DOHH2 (cell line): ENCODE results near the gene ADAMTS9.

Source experiments
- H3F3A ChIP-seq: fragments of 200-600 bp; sonication (generic), shearing (Covaris generic); 2 replicates; pipeline ENCODE4 v1.6.0; 2016; ENCODE audit warnings: antibody characterized with exemption, mild to moderate bottlenecking; ENCODE audit not compliant: control insufficient read depth, insufficient read depth
- H3K27ac ChIP-seq: fragments of 200-600 bp; sonication (generic); 2 replicates; pipeline ENCODE4 v1.5.1; 2014; ENCODE audit warnings: low read depth, mild to moderate bottlenecking, low read length, moderate library complexity
- H3K27me3 ChIP-seq: fragments of 200-600 bp; sonication (generic); 2 replicates; pipeline ENCODE4 v1.6.1; 2014; ENCODE audit warnings: mild to moderate bottlenecking, low read length, mixed read lengths; ENCODE audit not compliant: control insufficient read depth
- H3K36me3 ChIP-seq: fragments of 200-600 bp; sonication (generic); 2 replicates; pipeline ENCODE4 v1.6.1; 2014; ENCODE audit warnings: mild to moderate bottlenecking, low read length, moderate library complexity, mixed read lengths; ENCODE audit not compliant: control insufficient read depth
- H3K4me1 ChIP-seq: fragments of 200-600 bp; sonication (generic); 2 replicates; pipeline ENCODE4 v1.6.1; 2014; ENCODE audit warnings: mild to moderate bottlenecking, low read length, mixed read lengths; ENCODE audit not compliant: control insufficient read depth
- H3K4me2 ChIP-seq: fragments of 200-600 bp; sonication (generic); 2 replicates; pipeline ENCODE4 v1.6.0; 2014; ENCODE audit warnings: mild to moderate bottlenecking, low read length, moderate library complexity
- H3K4me3 ChIP-seq: fragments of 200-600 bp; sonication (generic); 2 replicates; pipeline ENCODE4 v1.5.1; 2014; ENCODE audit warnings: mild to moderate bottlenecking, low read length, mixed read lengths
- H3K79me2 ChIP-seq: fragments of 200-600 bp; sonication (generic); 2 replicates; pipeline ENCODE4 v1.6.1; 2014; ENCODE audit warnings: mild to moderate bottlenecking, low read length, mixed read lengths; ENCODE audit not compliant: control insufficient read depth
- H3K9me2 ChIP-seq: fragments of 200-600 bp; sonication (generic); replicated peaks from 2 replicates; pipeline ENCODE4 v1.6.1; 2014; ENCODE audit warnings: mild to moderate bottlenecking, low read length, mixed read lengths; ENCODE audit not compliant: control insufficient read depth
- H3K9me3 ChIP-seq: fragments of 200-600 bp; sonication (generic); 2 replicates; pipeline ENCODE4 v1.6.1; 2014; ENCODE audit warnings: antibody characterized with exemption, low read length, mixed read lengths; ENCODE audit not compliant: control insufficient read depth, insufficient read depth
- H4K20me1 ChIP-seq: fragments of 200-600 bp; sonication (generic); 2 replicates; pipeline ENCODE4 v1.6.0; 2014; ENCODE audit warnings: low read depth, mild to moderate bottlenecking, antibody characterized with exemption, low read length, moderate library complexity; ENCODE audit not compliant: control insufficient read depth, insufficient read depth
- EZH2phosphoT487 ChIP-seq: fragments of 200-600 bp; sonication (generic); IDR thresholded peaks from 2 replicates; pipeline ENCODE4 v1.6.1; 2017; ENCODE audit warnings: borderline replicate concordance, mild to moderate bottlenecking, antibody characterized with exemption, low read length, moderate library complexity, mixed read lengths
- TF ChIP-seq, protein P1 (sequence below): fragments of 200-600 bp; sonication (generic); IDR thresholded peaks from one replicate; pipeline ENCODE4 v1.5.1; 2014; ENCODE audit warnings: antibody characterized with exemption, mild to moderate bottlenecking, low read depth, low read length; ENCODE audit not compliant: poor library complexity, severe bottlenecking

ADAMTS9 gene

DNA sequence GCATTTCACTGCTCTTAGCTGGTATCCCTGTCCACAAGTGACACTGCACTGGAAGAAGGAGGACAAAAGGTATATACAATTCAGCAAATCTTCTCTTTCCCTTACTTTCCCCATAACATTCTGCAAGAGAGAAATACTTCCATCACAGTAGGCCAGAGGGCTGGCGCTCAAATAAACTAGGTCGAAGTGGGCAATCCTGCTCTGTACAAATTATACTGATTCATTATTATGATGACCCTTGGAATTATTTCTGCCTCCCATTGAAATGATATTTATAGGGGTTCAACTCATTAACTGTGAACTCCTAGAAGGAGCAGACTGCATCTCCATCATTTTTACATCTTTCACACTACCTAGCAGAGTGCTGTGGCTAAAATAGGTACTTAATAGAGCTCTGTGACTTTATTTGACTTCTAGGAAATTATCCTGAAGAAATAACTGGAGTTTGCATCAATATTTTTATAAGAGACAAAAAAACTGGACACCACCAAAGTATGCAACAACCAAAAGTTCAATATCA, 80.7 kb downstream of the ADAMTS9 start:
- no peaks in the 10 kb centered on the region for H3K79me2 ChIP-seq
- no peaks in the 10 kb centered on the region for H3K4me1 ChIP-seq
- H3K27me3 ChIP-seq = no peaks in the 10 kb centered on the region
- no peaks in the 10 kb centered on the region for H4K20me1 ChIP-seq
- TF ChIP-seq, protein P1, sequence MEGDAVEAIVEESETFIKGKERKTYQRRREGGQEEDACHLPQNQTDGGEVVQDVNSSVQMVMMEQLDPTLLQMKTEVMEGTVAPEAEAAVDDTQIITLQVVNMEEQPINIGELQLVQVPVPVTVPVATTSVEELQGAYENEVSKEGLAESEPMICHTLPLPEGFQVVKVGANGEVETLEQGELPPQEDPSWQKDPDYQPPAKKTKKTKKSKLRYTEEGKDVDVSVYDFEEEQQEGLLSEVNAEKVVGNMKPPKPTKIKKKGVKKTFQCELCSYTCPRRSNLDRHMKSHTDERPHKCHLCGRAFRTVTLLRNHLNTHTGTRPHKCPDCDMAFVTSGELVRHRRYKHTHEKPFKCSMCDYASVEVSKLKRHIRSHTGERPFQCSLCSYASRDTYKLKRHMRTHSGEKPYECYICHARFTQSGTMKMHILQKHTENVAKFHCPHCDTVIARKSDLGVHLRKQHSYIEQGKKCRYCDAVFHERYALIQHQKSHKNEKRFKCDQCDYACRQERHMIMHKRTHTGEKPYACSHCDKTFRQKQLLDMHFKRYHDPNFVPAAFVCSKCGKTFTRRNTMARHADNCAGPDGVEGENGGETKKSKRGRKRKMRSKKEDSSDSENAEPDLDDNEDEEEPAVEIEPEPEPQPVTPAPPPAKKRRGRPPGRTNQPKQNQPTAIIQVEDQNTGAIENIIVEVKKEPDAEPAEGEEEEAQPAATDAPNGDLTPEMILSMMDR = no peak
- no peak for TF ChIP-seq EZH2phosphoT487
- no peak overlapping the region for H3K27ac ChIP-seq
- H3K4me3 ChIP-seq = no peak overlapping the region
- no peak overlapping the region for H3K4me2 ChIP-seq
- H3K9me3 ChIP-seq = no peaks in the 10 kb centered on the region
- no peaks in the 10 kb centered on the region for H3K9me2 ChIP-seq
- H3F3A ChIP-seq = no peaks in the 10 kb centered on the region
- no peaks in the 10 kb centered on the region for H3K36me3 ChIP-seq

DNA sequence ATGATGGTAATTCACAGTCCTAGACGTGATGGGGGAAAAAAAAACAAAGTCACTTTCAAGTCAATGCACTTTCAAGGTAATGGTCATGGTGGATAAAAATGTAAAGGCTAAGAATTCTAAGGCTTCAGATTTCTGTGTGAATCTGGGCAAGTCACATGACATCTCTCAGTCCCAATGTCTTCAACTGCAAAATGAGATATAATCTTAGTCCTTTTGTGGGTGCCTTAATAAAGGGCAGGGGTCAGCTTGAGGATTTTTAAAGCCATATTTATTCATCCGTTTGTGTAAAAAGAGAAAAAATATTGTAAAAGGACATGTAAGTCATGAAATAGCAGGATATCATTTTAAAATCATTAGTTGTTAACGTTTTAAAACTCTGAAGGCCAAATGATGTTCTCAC, 83.5 kb downstream of the ADAMTS9 start:
- no peak overlapping the region for H3K4me2 ChIP-seq
- no peaks in the 10 kb centered on the region for H4K20me1 ChIP-seq
- H3K9me3 ChIP-seq = no peaks in the 10 kb centered on the region
- H3K4me3 ChIP-seq = no peak overlapping the region
- H3K9me2 ChIP-seq = no peaks in the 10 kb centered on the region
- no peak overlapping the region for H3K27ac ChIP-seq
- no peaks in the 10 kb centered on the region for H3K4me1 ChIP-seq
- no peaks in the 10 kb centered on the region for H3K79me2 ChIP-seq
- no peaks in the 10 kb centered on the region for H3F3A ChIP-seq
- no peaks in the 10 kb centered on the region for H3K36me3 ChIP-seq
- TF ChIP-seq, protein P1 = no peak
- no peak for TF ChIP-seq EZH2phosphoT487
- H3K27me3 ChIP-seq = no peaks in the 10 kb centered on the region

DNA sequence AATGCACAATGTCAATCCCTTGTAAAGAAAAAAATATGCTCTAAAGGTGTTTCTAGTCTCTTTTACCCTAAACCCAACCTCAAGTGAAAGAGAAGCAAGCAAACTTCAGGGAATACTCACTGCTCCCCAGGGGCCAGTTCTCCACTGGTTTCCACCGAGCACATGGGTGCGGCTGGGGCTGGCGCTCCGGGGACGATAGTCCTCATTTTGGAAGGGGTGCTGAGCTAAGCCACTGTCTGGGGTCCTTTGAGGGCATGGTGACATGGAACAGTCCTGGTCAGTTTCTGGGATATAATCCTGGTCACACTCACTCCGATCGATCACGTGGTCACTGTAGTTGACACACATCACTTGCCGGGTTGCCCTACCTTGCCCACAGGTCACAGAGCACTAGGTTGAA, 86.0 kb downstream of the ADAMTS9 start:
- H3K36me3 ChIP-seq = no peaks in the 10 kb centered on the region

More for the DNA sequence above, 86.0 kb downstream of the ADAMTS9 start:
- Histone ChIP-seq H3K79me2 (no peaks in the 10 kb centered on the region), H3F3A (no peaks in the 10 kb centered on the region), H3K4me1 (no peaks in the 10 kb centered on the region), H3K4me2 (no peak overlapping the region), H4K20me1 (no peaks in the 10 kb centered on the region), H3K27ac (no peak overlapping the region), H3K9me3 (no peaks in the 10 kb centered on the region), H3K4me3 (no peak overlapping the region), H3K27me3 (no peaks in the 10 kb centered on the region), H3K9me2 (no peaks in the 10 kb centered on the region)
- TF ChIP-seq, protein P1 = no peak
- no peak for TF ChIP-seq EZH2phosphoT487
